ENCODE results near the gene SC5D.
A peak's percentile ranks its signal among the peaks of the same experiment; 100 is the strongest.

Gene SC5D, protein sequence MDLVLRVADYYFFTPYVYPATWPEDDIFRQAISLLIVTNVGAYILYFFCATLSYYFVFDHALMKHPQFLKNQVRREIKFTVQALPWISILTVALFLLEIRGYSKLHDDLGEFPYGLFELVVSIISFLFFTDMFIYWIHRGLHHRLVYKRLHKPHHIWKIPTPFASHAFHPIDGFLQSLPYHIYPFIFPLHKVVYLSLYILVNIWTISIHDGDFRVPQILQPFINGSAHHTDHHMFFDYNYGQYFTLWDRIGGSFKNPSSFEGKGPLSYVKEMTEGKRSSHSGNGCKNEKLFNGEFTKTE

GRCh38 chr11:121292495-121293287 lies at the start of gene SC5D:
SC5D (plus strand) TSS chr11:121292771; CDS start chr11:121303376, 10,605 bp downstream.
- DNase-seq (ENCODE audit: low read depth) = peak; percentile 89

DNA sequence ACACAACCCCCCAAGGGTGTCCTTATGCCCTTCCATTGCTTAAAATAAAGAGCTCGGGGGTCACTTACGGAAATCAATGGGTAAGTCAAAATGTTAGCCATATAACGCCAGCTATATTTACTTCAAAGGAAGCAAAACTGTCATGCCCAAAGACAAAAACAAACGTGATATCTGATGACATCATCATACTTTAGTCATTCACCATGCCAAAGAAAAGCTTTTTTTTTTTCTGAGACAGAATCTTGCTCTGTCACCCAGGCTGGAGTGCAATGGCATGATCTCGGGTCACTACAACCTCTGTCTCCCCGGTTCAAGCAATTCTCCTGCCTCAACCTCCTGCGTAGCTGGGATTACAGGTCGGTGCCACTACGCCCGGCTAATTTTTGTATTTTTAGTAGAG lies 47.7 kb upstream of the SC5D start:
- DNase-seq (ENCODE audit: low read depth) = no peak

DNA sequence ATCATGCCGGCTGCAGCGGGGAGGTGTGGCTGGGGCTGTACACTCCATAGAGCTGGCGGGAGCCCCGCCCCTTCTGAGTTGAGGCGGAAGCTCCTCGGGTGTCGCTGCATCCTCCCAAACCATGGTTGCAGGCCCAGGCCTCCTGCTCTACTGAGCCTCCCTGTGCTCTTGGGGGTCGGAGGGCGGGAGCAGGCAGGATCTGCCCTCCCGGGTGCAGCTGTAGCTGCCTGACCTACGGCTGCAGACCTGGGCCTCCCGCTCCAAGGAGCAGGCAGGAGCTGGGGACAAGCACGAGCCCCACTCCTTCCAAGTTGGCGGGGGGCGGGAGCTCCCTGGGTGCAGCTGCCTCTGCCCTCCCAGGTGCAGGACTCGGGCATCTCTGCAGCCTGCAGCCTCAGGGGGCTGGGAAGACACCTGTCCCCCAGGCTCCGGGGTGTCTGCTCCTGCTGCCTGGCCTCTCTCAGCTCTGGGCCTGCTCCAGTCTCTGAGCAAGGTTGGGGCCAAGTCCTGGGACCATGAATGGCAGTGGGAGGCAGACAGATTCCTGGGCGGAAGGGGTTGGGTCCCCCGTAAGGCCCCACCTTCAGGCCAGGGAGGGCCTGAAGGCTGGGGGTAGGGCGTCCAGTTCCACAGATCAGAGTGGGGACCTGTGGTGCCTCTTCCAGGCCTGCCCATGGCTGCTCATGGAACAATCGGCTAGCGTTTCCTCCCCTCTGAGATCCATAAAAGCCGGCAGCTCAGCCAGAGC lies 46.4 kb upstream of the SC5D start:
- no peak for DNase-seq (ENCODE audit: low read depth)

- DNase-seq (ENCODE audit: low read depth) = no peak
These were observed 45.9 kb upstream of the SC5D start for GRCh38 chr11:121246769-121247035.

DNA sequence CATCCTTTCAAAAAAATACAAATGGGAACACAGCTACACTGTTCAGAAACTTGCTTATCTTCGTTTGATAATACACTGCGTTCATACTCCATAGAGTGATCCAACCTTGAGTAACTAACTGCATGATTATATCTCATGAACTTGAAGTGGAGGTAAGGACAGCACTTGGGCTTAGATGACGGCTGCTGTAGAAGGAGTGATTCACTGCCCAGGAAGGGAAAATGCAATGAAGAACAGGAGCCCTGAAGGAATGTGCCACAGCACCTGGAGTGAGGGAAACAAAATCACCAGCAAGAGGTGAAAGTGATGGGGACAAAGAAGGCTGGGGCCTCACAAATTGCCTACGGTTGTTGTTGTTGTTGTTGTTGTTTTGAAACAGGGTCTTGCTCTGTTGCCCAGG lies 44.1 kb upstream of the SC5D start:
- DNase-seq (ENCODE audit: low read depth) = no peak

GRCh38 chr11:121249039-121249663 lies 43.4 kb upstream of the SC5D start:
- DNase-seq (ENCODE audit: low read depth) = no peak

DNA sequence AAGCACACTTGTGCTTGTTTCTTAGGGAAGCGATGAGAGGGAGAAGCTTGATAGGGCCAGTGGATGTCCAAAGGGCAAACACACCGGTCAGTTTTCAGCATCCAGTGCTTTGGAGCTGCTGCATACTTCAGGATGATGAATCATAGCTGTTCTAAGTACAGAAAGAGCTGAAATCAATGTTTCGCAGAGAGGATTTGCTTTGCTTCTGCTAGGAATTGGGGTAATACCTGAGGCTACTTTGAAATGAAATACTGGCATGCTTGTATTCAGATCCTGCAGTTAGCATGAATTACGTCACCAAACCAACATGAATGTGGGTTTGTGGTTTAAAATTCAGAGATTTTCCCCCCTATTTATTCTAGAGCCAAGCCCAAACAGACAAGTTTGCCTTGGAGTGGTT lies 41.7 kb upstream of the SC5D start:
- DNase-seq (ENCODE audit: low read depth) = no peak

- DNase-seq (ENCODE audit: low read depth) = no peak
These were observed 38.6 kb upstream of the SC5D start for GRCh38 chr11:121253951-121254350.

GRCh38 chr11:121254756-121255155 lies 37.8 kb upstream of the SC5D start:
- no peak for DNase-seq (ENCODE audit: low read depth)

DNA sequence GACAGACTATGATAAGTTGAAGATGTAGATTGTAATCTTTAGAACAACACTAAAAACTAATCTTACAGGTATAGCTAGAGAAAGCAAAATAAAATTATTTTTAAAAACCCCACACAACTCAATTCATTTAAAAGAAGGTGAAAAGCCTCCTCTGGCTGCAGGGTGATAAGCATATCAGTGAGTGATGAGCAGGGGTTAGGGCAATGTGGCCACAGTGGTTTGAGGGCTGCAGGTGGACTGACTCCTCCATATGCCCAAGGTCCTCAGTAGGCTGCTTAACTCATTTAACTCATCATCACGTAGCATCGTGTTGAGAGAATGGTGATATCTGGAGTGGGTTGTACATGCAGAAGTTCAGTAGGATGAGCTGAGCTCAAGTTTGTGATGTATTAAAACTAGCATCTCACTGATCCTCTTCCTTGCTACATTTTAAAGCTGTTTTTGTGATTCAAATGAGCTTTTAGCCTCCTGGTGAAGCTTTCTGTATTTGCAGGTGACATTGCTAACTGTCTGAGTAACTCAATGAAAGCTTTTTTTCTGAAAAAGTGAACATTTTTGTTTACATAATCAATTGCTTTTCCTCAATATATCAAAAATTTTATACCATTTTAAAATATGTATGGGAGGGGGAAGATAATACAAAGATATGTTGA lies 37.0 kb upstream of the SC5D start:
- DNase-seq (ENCODE audit: low read depth) = no peak

DNA sequence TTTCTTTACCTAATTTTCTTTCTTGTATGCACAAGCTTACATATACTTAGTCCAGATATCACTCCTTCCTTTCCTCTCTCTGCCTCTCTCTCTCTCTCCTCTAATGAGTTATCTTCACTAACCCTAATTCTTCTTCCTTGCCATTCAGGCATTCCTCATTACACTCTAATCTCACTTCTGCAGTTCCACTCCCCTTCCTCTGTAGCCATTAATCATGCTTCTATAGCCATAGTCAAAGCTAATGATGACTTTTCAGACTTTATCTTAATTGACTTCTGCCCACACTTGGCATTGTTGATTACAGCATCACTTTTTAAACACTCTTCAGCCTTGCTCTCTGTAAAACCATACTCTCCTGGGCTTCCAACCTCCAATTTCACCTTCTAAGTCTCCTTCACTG lies 35.3 kb upstream of the SC5D start:
- no peak for DNase-seq (ENCODE audit: low read depth)

DNA sequence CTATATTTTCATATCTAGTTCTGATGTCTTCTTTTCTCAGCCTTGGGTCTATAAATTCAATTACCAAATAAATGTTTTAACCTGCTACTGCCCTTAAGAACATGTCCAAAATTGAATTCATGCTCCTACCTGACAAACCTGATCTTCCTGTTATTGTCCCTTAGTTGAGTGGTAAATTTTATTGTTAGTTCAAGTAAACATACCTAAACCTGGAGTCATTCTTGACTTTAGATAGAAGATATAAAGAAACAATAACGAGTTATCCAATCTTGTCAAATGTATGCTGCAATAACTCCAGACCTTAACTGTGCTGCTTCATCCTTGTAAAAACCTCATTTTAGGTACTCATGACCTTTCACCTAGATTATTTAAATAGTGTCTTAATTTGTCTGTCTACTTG lies 34.6 kb upstream of the SC5D start:
- no peak for DNase-seq (ENCODE audit: low read depth)

DNA sequence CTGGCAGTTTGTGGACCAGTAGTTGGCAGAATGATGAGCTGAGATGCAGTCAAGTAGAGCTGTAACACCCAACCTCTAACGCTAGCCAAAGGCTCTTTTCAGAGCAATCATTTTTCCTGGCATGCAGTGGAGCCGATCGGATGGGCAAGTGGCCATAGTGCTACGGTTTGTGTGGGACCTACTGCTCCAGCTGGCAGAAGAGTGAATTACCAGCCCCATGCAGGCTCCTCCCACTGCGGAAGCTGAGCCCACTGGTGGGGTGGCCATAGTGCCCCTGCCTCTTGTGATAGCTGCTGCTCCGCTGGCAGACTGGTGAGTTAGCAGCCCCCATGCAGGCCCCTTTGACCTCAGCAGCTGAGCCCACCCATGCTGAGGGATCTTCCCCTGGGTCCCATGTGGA lies 27.0 kb upstream of the SC5D start:
- no peak for DNase-seq (ENCODE audit: low read depth)

DNA sequence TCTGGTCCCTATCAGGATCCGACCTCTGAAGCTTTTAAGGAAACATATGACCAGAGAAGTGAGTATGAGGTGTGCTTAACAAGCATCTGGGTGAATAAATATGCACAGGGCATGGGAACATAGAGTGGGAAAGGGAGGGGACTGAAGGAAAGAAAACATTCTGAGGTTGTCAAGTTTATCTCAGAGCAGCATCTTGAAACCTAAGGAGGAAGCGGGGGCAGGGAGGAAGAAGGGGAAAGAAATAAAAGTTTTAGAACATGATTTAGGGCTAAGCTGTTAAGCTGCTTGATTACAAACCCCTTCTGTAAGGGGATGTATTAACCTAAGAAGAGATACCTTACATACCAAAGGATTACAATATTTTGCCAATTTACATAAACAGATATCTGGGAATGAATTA lies 24.0 kb upstream of the SC5D start:
- no peak for DNase-seq (ENCODE audit: low read depth)

- no peak for DNase-seq (ENCODE audit: low read depth)
These were observed 22.4 kb upstream of the SC5D start for GRCh38 chr11:121270001-121270678.

DNA sequence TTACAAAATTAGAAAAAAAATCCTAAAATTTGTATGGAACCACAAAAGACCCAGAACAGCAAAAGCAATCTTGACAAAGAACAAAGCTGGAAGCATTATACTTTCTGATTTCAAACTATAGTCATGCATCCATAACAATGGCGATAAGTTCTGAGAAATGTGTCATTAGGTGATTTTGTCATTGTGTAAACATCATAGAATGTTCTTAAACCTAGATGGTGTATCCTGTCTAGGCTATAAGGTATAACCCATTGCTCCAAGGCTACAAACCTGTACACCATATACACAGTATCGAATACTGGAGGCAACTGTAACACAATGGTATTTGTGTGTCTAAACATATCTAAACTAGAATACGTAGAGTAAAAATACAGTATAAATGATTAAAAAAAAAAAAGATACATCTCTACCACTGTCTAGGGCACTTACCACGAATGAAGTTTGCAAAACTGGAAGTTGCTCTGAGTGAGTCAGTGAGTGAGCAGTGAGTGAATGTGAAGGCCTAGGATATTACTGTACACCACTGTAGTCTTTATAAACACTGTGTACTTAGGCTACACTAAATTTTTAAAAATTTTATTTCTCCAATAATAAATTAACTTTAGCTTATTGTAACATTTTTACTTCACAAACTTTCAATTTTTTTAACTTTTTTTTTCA lies 18.1 kb upstream of the SC5D start:
- no peak for DNase-seq (ENCODE audit: low read depth)

DNA sequence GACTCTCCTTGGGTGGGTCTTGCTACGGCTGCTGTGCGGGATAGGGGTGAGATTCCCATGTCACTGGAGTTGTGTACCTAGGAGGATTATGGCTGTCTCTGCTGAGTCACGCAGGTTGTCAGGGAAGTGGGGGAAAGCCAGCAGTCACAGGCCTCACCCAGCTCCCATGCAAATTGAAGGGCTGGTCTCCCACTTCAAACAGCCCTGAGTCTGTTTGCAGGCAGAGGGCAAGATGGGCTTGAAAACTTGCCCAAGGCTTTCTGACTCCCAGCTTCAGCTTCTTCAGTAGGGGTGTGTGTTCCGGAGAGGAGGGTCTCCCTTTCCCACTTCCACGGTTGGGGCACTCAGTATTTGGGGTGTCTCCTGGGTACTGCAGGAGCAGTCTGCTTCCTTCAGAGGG lies 10.9 kb upstream of the SC5D start:
- no peak for DNase-seq (ENCODE audit: low read depth)

GRCh38 chr11:121282386-121282785 lies 10.2 kb upstream of the SC5D start:
- no peak for DNase-seq (ENCODE audit: low read depth)

DNA sequence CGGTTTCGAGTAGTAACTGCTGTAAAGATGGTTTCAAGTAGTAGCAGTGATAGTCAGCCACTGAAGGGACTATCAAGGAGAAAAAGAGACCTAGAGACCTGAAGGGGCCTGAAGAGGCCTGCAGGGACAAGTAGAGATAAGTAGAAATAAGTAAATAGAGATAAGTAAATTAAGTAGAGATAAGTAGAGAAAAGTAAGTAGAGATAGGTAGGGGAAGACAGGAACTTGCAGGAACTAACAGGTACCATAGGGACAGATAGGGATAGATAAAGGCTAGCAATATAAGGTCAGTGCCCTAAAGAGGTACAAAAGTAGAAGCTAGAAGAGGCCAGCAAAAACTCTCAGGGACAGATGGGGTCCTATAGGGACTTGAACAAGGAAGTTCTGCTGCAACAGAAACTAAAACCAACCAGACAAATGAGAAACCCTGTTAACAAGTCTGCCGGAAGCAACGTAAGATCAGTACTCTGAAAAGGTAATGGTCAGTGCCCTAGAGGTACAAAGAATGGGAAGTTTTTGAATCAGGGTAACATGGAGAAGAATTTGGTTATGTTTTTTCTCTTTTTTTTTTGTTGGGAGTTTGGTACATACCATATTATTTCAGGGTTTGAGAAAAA lies 9.6 kb upstream of the SC5D start:
- no peak for DNase-seq (ENCODE audit: low read depth)

DNA sequence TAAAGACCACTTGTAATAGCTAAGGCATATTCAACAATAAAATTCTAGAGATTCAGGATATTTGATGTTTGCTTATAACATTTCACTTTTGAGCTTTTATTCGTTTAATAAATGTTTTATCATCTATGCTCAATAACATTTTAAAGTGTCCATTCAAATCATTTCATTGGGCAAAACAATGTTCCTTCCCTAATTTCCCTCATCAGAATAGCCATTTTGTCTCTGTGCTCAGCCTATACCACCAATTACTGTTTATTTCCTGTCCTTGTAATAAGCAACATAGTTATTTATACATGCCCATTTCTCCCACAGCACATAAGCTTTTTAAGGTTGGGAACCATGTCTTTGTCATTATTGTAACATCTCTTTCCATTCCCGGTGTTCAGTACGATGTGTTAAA lies 1.3 kb upstream of the SC5D start:
- DNase-seq (ENCODE audit: low read depth) = no peak

Measured in stimulated activated CD8-positive, alpha-beta memory T cell treated with anti-CD3 and anti-CD28 coated beads, Interleukin-12 subunit alpha, Interleukin-12 subunit beta, amount 100 ng/mL, for 1 hour (primary cell).